Measurements from ENCODE around the gene RAB5B. TPM values are rescaled to one million over a fixed set of nuclear protein-coding genes. Genes with fewer than 3 reads are reported as not detected.

RAB5B gene, protein sequence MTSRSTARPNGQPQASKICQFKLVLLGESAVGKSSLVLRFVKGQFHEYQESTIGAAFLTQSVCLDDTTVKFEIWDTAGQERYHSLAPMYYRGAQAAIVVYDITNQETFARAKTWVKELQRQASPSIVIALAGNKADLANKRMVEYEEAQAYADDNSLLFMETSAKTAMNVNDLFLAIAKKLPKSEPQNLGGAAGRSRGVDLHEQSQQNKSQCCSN
- total RNA-seq (2013): 45.8 TPM
- polyA plus RNA-seq: 10 to 100 TPM; 44.0 to 63.0 (median 48.5) TPM
- 23.4 and 34.1 TPM in 2 replicates for polyA minus RNA-seq
- 25.7 to 90.0 (median 39.0) reads per million in 11 experiments for total RNA-seq

- Histone ChIP-seq H3K9ac (ENCODE audit: insufficient read depth, low read length, poor library complexity, severe bottlenecking) (peak within 1 kb of the TSS; percentile 92), H3K4me2 (replicated peaks; ENCODE audit: extremely low read depth, low read length, poor library complexity, severe bottlenecking) (peak within 1 kb of the TSS; percentile 97), H3K79me2 (ENCODE audit: insufficient read depth, low read length) (peaks cover 48% of the 10 kb centered on the region), H4K20me1 (ENCODE audit: insufficient read depth, low read length) (peaks cover 23% of the 10 kb centered on the region), H3K4me3 (replicated peaks in 1 of 3; ENCODE audit: low read depth in 2 of 3, low read length in 3 of 3) (peak within 1 kb of the TSS; percentile 82 to 98 (median 92)), H3K27me3 (ENCODE audit: control insufficient read depth in 2 of 2, insufficient read depth in 2 of 2, low read length in 2 of 2) (no peaks in the 10 kb centered on the region), H3K36me3 (replicated peaks in 1 of 2; ENCODE audit: control insufficient read depth in 1 of 2, insufficient read depth in 2 of 2, low read length in 2 of 2) (no peaks in the 10 kb centered on the region), H3K4me1 (ENCODE audit: control insufficient read depth in 1 of 2, insufficient read depth in 2 of 2, low read length in 2 of 2) (peaks cover 26 to 42% of the 10 kb centered on the region in 2 donors), H3K27ac (ENCODE audit: low read depth in 1 of 2, low read length in 2 of 2) (peak within 1 kb of the TSS; percentile 83 to 90), H2AFZ (ENCODE audit: insufficient read depth, low read depth, low read length, poor library complexity, severe bottlenecking) (peak within 1 kb of the TSS; percentile 83), H3K9me3 (replicated peaks in 1 of 2; ENCODE audit: control insufficient read depth in 1 of 2, insufficient read depth in 1 of 2, low read length in 2 of 2) (no peaks in the 10 kb centered on the region)
- peaks cover 24% of the 10 kb centered on the region for H3K4me1 Mint-ChIP-seq
- peaks cover 0 to 2% (median 0%) of the 10 kb centered on the region in 3 donors for H3K27me3 Mint-ChIP-seq (ENCODE audit: low read depth in 3 of 3)
- DNase-seq: peak; percentile 99 to 100 (median 100)
- peaks cover 9 to 14% of the 10 kb centered on the region in 2 donors for H3K36me3 Mint-ChIP-seq
- H3K4me3 Mint-ChIP-seq: no peak within 1 kb of the TSS
- peaks cover 0 to 3% (median 0%) of the 10 kb centered on the region in 7 donors for H3K9me3 Mint-ChIP-seq
- H3K27ac Mint-ChIP-seq: no peak within 1 kb of the TSS
- intact Hi-C loops (cut with micrococcal nuclease): loop anchor here in 1 of 2 donors (2.0 to 10.0 kb wide), 3 partner anchors 46 to 141 kb away; partner anchors contain the start of genes PYM1, RPL41 and ZC3H10
- TF ChIP-seq, protein P1, sequence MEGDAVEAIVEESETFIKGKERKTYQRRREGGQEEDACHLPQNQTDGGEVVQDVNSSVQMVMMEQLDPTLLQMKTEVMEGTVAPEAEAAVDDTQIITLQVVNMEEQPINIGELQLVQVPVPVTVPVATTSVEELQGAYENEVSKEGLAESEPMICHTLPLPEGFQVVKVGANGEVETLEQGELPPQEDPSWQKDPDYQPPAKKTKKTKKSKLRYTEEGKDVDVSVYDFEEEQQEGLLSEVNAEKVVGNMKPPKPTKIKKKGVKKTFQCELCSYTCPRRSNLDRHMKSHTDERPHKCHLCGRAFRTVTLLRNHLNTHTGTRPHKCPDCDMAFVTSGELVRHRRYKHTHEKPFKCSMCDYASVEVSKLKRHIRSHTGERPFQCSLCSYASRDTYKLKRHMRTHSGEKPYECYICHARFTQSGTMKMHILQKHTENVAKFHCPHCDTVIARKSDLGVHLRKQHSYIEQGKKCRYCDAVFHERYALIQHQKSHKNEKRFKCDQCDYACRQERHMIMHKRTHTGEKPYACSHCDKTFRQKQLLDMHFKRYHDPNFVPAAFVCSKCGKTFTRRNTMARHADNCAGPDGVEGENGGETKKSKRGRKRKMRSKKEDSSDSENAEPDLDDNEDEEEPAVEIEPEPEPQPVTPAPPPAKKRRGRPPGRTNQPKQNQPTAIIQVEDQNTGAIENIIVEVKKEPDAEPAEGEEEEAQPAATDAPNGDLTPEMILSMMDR (IDR thresholded peaks at IDR 0.05): no peak
- 0% methylated on average over 28 of the region's 39 CpGs for WGBS (ENCODE audit: insufficient coverage)
Observed at GRCh38 chr12:55973599-55974307, at the start of gene RAB5B. RAB5B (plus strand) TSS chr12:55974078; CDS start chr12:55986961, 12,883 bp downstream.

DNA sequence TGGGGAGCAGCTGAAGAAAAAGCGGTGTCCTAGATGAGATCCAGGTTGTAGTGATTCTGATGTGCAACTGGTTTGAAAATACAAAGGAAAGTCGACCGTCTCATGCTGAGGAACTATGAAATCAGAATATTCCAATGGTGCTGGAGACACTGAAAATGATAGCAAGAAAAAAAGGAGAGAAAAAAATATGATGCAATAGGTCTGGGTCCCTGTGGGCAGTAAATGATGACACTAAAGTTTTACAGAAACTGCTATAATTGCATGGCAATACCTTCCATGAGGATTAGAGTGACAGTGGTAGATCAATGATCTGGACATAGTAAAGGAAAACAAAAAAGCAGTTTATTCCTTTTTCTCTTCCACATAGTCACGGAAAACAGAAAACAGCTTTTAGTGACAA, 48.5 kb upstream of the RAB5B start:
- Histone ChIP-seq H4K20me1 (ENCODE audit: insufficient read depth, low read length) (peaks cover 37% of the 10 kb centered on the region), H2AFZ (ENCODE audit: insufficient read depth, low read depth, low read length, poor library complexity, severe bottlenecking) (no peak overlapping the region), H3K4me1 (ENCODE audit: control insufficient read depth in 1 of 2, insufficient read depth in 2 of 2, low read length in 2 of 2) (peaks cover 34 to 39% of the 10 kb centered on the region in 2 donors), H3K27me3 (ENCODE audit: control insufficient read depth in 2 of 2, insufficient read depth in 2 of 2, low read length in 2 of 2) (no peaks in the 10 kb centered on the region), H3K79me2 (ENCODE audit: insufficient read depth, low read length) (peaks cover 95% of the 10 kb centered on the region), H3K4me3 (replicated peaks in 1 of 3; ENCODE audit: low read depth in 2 of 3, low read length in 3 of 3) (no peak overlapping the region), H3K4me2 (replicated peaks; ENCODE audit: extremely low read depth, low read length, poor library complexity, severe bottlenecking) (no peak overlapping the region), H3K9ac (ENCODE audit: insufficient read depth, low read length, poor library complexity, severe bottlenecking) (no peak overlapping the region), H3K9me3 (replicated peaks in 1 of 2; ENCODE audit: control insufficient read depth in 1 of 2, insufficient read depth in 1 of 2, low read length in 2 of 2) (no peaks in the 10 kb centered on the region), H3K27ac (ENCODE audit: low read depth in 1 of 2, low read length in 2 of 2) (no peak overlapping the region), H3K36me3 (replicated peaks in 1 of 2; ENCODE audit: control insufficient read depth in 1 of 2, insufficient read depth in 2 of 2, low read length in 2 of 2) (peaks cover 6 to 21% of the 10 kb centered on the region in 2 donors)
- TF ChIP-seq, protein P1 (IDR thresholded peaks at IDR 0.05): no peak
- Mint-ChIP-seq H3K27me3 (ENCODE audit: low read depth in 3 of 3) (no peaks in the 10 kb centered on the region), H3K9me3 (no peaks in the 10 kb centered on the region), H3K27ac (peak overlapping the region in 3 of 7 donors; percentile 33 to 95 (median 51)), H3K4me3 (no peak overlapping the region), H3K4me1 (peaks cover 40% of the 10 kb centered on the region), H3K36me3 (peaks cover 20 to 31% of the 10 kb centered on the region in 2 donors)
- intact Hi-C loops (cut with micrococcal nuclease): loop anchor here (5.0 kb wide), 3 partner anchors 47 to 188 kb away; partner anchors contain the start of genes ORMDL2 (in 1 of the 2), RAB5B (in 1 of the 2) and SARNP (in 1 of the 2)
- DNase-seq: no peak
- WGBS (ENCODE audit: insufficient coverage): 72% methylated on average over 3 of the region's 4 CpGs
